ENCODE data around the gene ESYT1.

DNA sequence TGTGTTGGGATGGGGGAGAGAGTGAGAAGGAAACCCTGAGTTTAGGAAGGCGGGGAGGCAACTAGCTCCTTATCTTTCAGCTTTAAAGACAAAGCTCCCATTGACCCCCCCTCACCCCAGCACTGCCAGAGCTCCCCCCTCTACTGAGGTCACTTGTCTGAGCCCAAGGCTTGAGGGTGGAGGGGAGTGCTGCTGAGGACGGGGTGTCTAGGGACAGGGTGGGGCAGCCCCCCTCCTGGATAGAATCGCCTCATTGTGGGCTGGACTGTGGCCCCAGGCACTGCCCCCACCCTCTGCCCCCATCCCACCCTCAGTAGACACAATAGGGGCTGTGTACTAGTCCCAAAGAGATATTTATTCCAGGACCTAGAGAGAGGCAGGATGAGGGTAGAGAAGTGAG lies 45.1 kb upstream of the ESYT1 start:
- TF ChIP-seq ZNF274 (IDR thresholded peaks at IDR 0.05; ENCODE audit: low read depth, low read length) (no peak), SUZ12 (IDR thresholded peaks at IDR 0.05; ENCODE audit: extremely low read depth, insufficient read depth, insufficient read length) (no peak), YY1 (IDR thresholded peaks at IDR 0.05; ENCODE audit: insufficient read depth, insufficient read length) (no peak)

Data from NT2/D1 (cell line).